22Rv1 (cell line): Measurements from ENCODE around the gene STON2.

Experiments
- H3K27ac ChIP-seq: fragments of 450-650 bp; 2 replicates; pipeline ENCODE4 v1.5.1; 2017
- CTCF ChIP-seq: fragments of 450-650 bp; IDR thresholded peaks from 2 replicates; pipeline ENCODE4 v1.5.1; 2017; ENCODE audit warnings: mild to moderate bottlenecking
- ZFX ChIP-seq: fragments of 450-650 bp; IDR thresholded peaks from 2 replicates; pipeline ENCODE4 v1.6.1; 2017; ENCODE audit warnings: antibody characterized with exemption, borderline replicate concordance

Gene STON2

DNA sequence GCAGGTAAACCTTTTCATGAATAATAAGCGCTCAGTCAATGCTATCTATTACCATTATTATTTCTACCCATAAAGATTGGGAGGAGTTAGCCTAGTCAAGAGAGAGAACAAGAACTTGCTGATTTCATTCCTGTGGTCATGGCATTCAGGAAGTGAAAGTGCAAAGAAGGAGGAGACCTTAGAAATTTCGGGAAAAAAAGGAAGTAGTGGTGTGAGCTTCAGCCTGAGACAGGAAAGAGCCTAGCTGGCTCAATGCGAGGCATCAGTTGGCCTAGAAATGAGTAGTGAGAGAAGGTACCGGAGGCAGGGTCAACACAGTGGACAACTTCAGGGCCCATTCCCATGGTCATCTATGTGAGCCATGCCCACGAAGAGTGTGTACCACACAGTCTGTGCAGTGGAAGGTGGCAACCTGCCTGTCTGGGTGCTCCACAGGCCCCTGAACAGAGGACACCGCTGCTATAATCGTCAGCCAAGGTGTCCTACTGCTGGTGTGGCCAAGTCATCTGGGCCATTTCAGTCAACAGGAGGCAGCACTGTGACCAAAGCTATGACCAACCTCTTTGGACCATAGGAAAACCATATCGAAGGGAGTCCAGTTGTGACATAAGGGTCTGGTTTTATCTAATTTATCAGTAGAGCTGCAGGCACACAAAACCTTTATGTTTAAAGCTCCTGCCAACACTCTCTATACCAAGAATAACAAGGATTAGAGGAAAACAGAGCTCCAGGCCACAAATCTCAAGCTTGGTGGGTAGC lies 16.2 kb upstream of the STON2 start:
- no peak for TF ChIP-seq ZFX
- H3K27ac ChIP-seq = no peak overlapping the region

DNA sequence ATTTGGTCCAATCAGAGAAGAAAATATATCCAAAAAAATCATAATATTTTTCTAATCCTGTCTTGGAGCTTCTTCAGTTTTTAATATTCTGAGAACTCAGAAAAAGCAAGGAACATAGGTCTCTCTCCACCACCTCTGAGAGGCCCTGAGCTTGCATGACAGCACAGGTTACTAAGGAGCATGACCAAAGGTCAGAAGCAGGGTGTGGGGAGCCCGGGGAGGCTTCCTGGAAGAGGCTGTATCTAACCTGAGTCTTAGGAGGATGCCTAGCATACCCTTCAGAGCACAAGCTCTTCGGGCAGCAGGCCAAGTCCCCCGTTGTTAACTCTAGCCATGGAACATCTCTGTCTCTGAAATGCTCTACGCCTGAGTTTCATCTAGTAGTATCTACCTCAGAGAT lies 15.7 kb upstream of the STON2 start:
- no peak overlapping the region for H3K27ac ChIP-seq
- TF ChIP-seq CTCF (no peak), ZFX (no peak)

- TF ChIP-seq CTCF (no peak), ZFX (no peak)
- no peak overlapping the region for H3K27ac ChIP-seq
Observed at GRCh38 chr14:81414123-81414522, 14.0 kb upstream of the STON2 start.

DNA sequence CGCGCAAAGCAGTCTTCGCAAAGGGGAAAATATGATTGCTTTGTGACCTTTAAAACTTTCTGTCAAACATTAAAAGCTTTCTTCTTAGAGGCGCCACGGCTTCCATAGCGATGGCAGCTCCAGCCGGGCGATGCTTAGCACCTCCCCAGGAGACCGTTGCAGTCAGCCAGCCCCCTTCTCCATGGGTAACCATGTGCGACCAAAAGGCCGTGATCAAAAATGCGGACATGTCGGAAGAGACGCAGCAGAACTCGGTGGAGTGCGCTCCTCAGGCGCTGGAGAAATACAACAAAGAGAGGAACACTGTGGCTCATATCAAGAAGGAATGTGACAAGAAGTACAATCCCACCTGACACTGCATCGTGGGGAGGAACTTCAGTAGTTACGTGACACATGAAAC lies 12.7 kb upstream of the STON2 start:
- no peak for TF ChIP-seq ZFX
- no peak for TF ChIP-seq CTCF

GRCh38 chr14:81408595-81408994 lies 8.5 kb upstream of the STON2 start:
- no peak for TF ChIP-seq ZFX
- TF ChIP-seq CTCF = no peak
- no peak overlapping the region for H3K27ac ChIP-seq

More for the DNA sequence above, 12.7 kb upstream of the STON2 start:
- no peak overlapping the region for H3K27ac ChIP-seq

DNA sequence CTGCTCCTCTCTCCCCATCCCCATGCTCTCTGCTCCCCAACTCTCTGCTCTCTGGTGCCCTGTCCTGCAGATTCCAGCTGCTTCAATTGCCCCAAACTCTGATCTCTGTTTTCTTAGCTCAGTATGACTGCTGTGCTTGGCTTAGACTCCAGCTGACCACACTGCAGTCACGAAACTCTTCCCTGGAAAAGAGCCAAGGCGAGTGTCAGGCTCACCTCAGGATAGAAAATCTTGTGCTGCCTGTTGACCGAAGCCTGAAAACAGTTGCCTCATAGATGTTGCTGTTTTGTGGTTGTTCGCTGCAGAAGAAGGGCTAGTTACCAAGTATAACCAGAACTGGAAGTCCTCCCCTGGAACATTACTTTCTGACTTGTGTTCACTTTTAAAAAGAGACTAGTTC lies 6.7 kb upstream of the STON2 start:
- TF ChIP-seq CTCF (no peak), ZFX (no peak)
- H3K27ac ChIP-seq = no peak overlapping the region

GRCh38 chr14:81402123-81402495 lies 2.0 kb upstream of the STON2 start:
- no peak for TF ChIP-seq CTCF
- TF ChIP-seq ZFX = no peak
- no peak overlapping the region for H3K27ac ChIP-seq
